GM12878 (cell line): ENCODE measurements around the gene USP47. TPM values are rescaled to one million over a fixed set of nuclear protein-coding genes. Genes with fewer than 3 reads are reported as not detected.

Experiments used
- ATAC-seq: fragments of 200-7000 bp; cut with Tn5 transposase; 3 replicates; pipeline ENCODE4 v1.9.1; 2020; ENCODE audit warnings: mild to moderate bottlenecking, moderate library complexity
- BruUV-seq: library from RNA; stranded (reverse); fragments of 400-500 nt; replicated peaks from 2 replicates; lab custom pipeline; 2021; lab: Mats Ljungman, UMichigan
- CTCF ChIA-PET: fragments of 300-600 bp; sonication (Branson Sonifier 250); formaldehyde crosslinking; extraction: SDS; loops from one replicate; lab custom pipeline; 2021; ENCODE audit warnings: inconsistent platforms; lab: Yijun Ruan, JAX
- POLR2A ChIA-PET: fragments of 350-600 bp; formaldehyde crosslinking; extraction: SDS; loops from one replicate; lab custom pipeline; 2021; ENCODE audit warnings: inconsistent platforms; lab: Charles Lee
- RAD21 ChIA-PET: fragments of 300-600 bp; sonication (Branson Sonifier 250); formaldehyde crosslinking; loops from one replicate; lab custom pipeline; 2023; ENCODE audit warnings: antibody characterized with exemption; ENCODE audit not compliant: unreplicated experiment; lab: Charles Lee
- SMC1A ChIA-PET: fragments of 300-600 bp; sonication (Branson Sonifier 250); formaldehyde crosslinking; loops from one replicate; lab custom pipeline; 2023; ENCODE audit not compliant: unreplicated experiment, uncharacterized antibody; lab: Charles Lee
- DNase-seq: peaks from one replicate; pipeline ENCODE4 v3.0.0-alpha.2; 2011; ENCODE audit warnings: low read depth, low spot score
- FAIRE-seq: peaks from 3 replicates; lab custom pipeline; 2011; peaks lifted over from hg19 to GRCh38; lab: Jason Lieb, UNC
- H2AFZ ChIP-seq: 2 replicates; pipeline ENCODE4 v1.6.0; 2011; ENCODE audit warnings: low read depth, low read length, control low read depth; ENCODE audit not compliant: control insufficient read depth
- H3K27ac ChIP-seq: 2 replicates; pipeline ENCODE4 v1.5.1; 2011; ENCODE audit warnings: control low read depth; ENCODE audit not compliant: control insufficient read depth, insufficient read depth
- H3K27me3 ChIP-seq, 2 experiments: replicated peaks in 1 of 2; 2 replicates each; pipeline versions ENCODE4 v1.6.0 to v1.6.1; 2011; ENCODE audit warnings: low read length in 1 of 2; ENCODE audit not compliant: control insufficient read depth in 2 of 2, insufficient read depth in 2 of 2
- H3K36me3 ChIP-seq, 2 experiments: 2 replicates each; pipeline ENCODE4 v1.5.1; 2011; ENCODE audit warnings: low read length in 1 of 2; ENCODE audit not compliant: control insufficient read depth in 2 of 2, insufficient read depth in 2 of 2
- H3K4me1 ChIP-seq: 2 replicates; pipeline ENCODE4 v1.6.1; 2011; ENCODE audit warnings: mild to moderate bottlenecking, low read length, moderate library complexity, mixed read lengths; ENCODE audit not compliant: control insufficient read depth, insufficient read depth
- H3K4me2 ChIP-seq: 2 replicates; pipeline ENCODE4 v1.6.0; 2011; ENCODE audit warnings: control low read depth; ENCODE audit not compliant: control insufficient read depth, insufficient read depth
- H3K4me3 ChIP-seq: fragments of 200-600 bp; sonication (generic); 2 replicates; pipeline ENCODE4 v1.5.1; 2016
- H3K79me2 ChIP-seq: 2 replicates; pipeline ENCODE4 v1.6.0; 2011; ENCODE audit warnings: low read length; ENCODE audit not compliant: control insufficient read depth, insufficient read depth
- H3K9ac ChIP-seq: 2 replicates; pipeline ENCODE4 v1.8.0; 2011; ENCODE audit warnings: low read length, control low read depth, mixed read lengths; ENCODE audit not compliant: control insufficient read depth, insufficient read depth
- H3K9me3 ChIP-seq: replicated peaks from 3 replicates; pipeline ENCODE4 v1.5.1; 2011; ENCODE audit warnings: mild to moderate bottlenecking, low read length; ENCODE audit not compliant: control insufficient read depth, insufficient read depth
- H4K20me1 ChIP-seq: 2 replicates; pipeline ENCODE4 v1.6.0; 2011; ENCODE audit not compliant: control insufficient read depth, insufficient read depth
- ATF7 ChIP-seq: fragments of 450-650 bp; IDR thresholded peaks from 2 replicates; pipeline ENCODE4 v1.6.1; 2016; ENCODE audit warnings: low read depth, mild to moderate bottlenecking
- CBFB ChIP-seq: IDR thresholded peaks from 2 replicates; pipeline ENCODE4 v1.6.1; 2016; ENCODE audit warnings: antibody characterized with exemption, low read depth
- HDGF ChIP-seq: fragments of 450-650 bp; IDR thresholded peaks from 2 replicates; pipeline ENCODE4 v1.6.1; 2016; ENCODE audit warnings: antibody characterized with exemption
- NBN ChIP-seq: fragments of 450-650 bp; IDR thresholded peaks from 2 replicates; pipeline ENCODE4 v1.6.1; 2016
- SMARCA5 ChIP-seq: fragments of 450-650 bp; IDR thresholded peaks from 2 replicates; pipeline ENCODE4 v1.6.1; 2017; ENCODE audit warnings: mild to moderate bottlenecking
- SRF ChIP-seq, 2 experiments: IDR thresholded peaks; 2 replicates each; pipeline ENCODE4 v1.6.1; 2011; ENCODE audit warnings: low read depth in 2 of 2, low read length in 2 of 2, mild to moderate bottlenecking in 1 of 2, moderate library complexity in 1 of 2
- ZNF274 ChIP-seq: IDR thresholded peaks from one replicate; pipeline ENCODE4 v1.8.0; 2011; ENCODE audit not compliant: insufficient read length, insufficient read depth
- WGBS: methylation state at CpG from one replicate; pipeline ENCODE4 v1.1.6; 2016; ENCODE audit warnings: low lambda C conversion rate; ENCODE audit not compliant: insufficient replicate concordance, insufficient coverage; ENCODE audit errors: missing lambda C conversion rate; 5-methylcytosine and 5-hydroxymethylcytosine counted together
- in situ Hi-C: fragments of 300-500 bp; cut with MboI; formaldehyde crosslinking; loops from 9 replicates; pipeline ENCODE4 v1.14.3; 2018; ENCODE audit warnings: mixed read lengths
- intact Hi-C: fragments of 100-400 bp; cut with micrococcal nuclease; formaldehyde crosslinking; loops from one replicate; pipeline ENCODE4 v1.14.2; 2022; ENCODE audit not compliant: unreplicated experiment
- polyA plus RNA-seq, 11 experiments: library from polyadenylated mRNA; depleted of rRNA in 4 of 11; unstranded in 6 of 11; stranded (reverse) in 5 of 11; fragments of >200 nt; fragmentation: Nextera tagmentation in 4 of 11; fragmentation: Illumina TruSeq in 1 of 11; extraction: Ambion mirVana in 4 of 11; extraction: Trizol in 1 of 11; gene quantifications; 1 replicate in 1 of 11; 2 replicates in 10 of 11; pipeline versions ENCODE4 v1.2.1 to v1.2.3, GENCODE V29; 2011 to 2016; ENCODE audit warnings: inconsistent platforms in 2 of 11, missing spikeins in 2 of 11, low read depth in 1 of 11
- total RNA-seq, 4 experiments: library from RNA; depleted of rRNA in 3 of 4; stranded (reverse); fragments of >200 nt in 3 of 4; fragmentation: Illumina TruSeq in 1 of 4; extraction: Trizol in 1 of 4; gene quantifications; 2 replicates each; pipeline versions ENCODE4 v1.2.1 to v1.2.3, GENCODE V29; 2013 to 2021
- TF ChIP-seq, protein P1 (sequence below): IDR thresholded peaks from 2 replicates; pipeline ENCODE4 v1.6.1; 2012; ENCODE audit warnings: low read length, inconsistent platforms
- TF ChIP-seq, protein P2 (sequence below): fragments of 450-650 bp; formaldehyde crosslinking; IDR thresholded peaks from 2 replicates; pipeline ENCODE4 v1.4.0; 2020; ENCODE audit warnings: mild to moderate bottlenecking, moderate library complexity
- TF ChIP-seq, protein P3 (sequence below): fragments of 450-650 bp; IDR thresholded peaks from 2 replicates; pipeline ENCODE4 v1.6.1; 2016; ENCODE audit warnings: mild to moderate bottlenecking
- TF ChIP-seq, protein P4 (sequence below): fragments of 450-650 bp; IDR thresholded peaks from 2 replicates; pipeline ENCODE4 v1.6.1; 2016; ENCODE audit warnings: mild to moderate bottlenecking, moderate library complexity, borderline replicate concordance

The USP47 gene
- total and polyA plus RNA-seq, 10 of the 15 experiments (the other 5 are each of a cell fraction or from before 2014, with no cell fraction given): 13.9 to 54.0 (median 31.6) TPM

DNA sequence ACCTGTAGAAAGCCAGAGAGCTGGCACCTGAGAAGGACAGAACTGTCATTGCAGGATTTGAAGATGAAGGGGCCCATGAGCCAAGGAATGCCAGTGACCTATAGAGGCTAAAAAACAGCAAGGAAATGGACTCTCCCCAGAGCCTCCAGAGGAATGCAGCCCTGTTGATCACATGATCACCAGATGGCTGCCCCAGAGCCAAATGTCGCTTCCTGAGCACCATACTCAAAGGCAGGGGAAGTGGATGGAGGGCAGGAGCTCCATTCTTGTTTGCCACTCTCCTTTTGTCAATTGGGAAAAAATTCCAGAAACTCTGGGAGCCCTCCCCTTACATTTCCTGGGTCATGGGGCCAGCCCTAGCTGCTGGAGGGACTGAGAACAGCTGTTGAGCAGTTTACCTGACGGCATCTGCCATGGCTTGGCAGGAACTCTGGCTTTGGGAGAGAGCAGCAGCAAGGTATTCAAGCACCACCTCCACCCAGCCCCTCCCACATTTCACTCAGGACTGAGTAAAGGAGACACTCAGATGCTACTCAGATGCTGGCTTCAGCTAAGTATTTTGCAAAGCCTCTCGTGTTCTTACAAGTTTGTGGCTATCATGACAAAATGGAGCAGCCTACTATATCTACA is 119.7 kb downstream of the USP47 start:
- intact Hi-C loops: no loop called here
- no peak for TF ChIP-seq SRF (IDR thresholded peaks at IDR 0.05; ENCODE audit: low read depth in 2 of 2, low read length in 2 of 2)
- TF ChIP-seq ZNF274: no peak
- TF ChIP-seq, protein P1, sequence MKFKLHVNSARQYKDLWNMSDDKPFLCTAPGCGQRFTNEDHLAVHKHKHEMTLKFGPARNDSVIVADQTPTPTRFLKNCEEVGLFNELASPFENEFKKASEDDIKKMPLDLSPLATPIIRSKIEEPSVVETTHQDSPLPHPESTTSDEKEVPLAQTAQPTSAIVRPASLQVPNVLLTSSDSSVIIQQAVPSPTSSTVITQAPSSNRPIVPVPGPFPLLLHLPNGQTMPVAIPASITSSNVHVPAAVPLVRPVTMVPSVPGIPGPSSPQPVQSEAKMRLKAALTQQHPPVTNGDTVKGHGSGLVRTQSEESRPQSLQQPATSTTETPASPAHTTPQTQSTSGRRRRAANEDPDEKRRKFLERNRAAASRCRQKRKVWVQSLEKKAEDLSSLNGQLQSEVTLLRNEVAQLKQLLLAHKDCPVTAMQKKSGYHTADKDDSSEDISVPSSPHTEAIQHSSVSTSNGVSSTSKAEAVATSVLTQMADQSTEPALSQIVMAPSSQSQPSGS: no peak
- TF ChIP-seq, protein P2, sequence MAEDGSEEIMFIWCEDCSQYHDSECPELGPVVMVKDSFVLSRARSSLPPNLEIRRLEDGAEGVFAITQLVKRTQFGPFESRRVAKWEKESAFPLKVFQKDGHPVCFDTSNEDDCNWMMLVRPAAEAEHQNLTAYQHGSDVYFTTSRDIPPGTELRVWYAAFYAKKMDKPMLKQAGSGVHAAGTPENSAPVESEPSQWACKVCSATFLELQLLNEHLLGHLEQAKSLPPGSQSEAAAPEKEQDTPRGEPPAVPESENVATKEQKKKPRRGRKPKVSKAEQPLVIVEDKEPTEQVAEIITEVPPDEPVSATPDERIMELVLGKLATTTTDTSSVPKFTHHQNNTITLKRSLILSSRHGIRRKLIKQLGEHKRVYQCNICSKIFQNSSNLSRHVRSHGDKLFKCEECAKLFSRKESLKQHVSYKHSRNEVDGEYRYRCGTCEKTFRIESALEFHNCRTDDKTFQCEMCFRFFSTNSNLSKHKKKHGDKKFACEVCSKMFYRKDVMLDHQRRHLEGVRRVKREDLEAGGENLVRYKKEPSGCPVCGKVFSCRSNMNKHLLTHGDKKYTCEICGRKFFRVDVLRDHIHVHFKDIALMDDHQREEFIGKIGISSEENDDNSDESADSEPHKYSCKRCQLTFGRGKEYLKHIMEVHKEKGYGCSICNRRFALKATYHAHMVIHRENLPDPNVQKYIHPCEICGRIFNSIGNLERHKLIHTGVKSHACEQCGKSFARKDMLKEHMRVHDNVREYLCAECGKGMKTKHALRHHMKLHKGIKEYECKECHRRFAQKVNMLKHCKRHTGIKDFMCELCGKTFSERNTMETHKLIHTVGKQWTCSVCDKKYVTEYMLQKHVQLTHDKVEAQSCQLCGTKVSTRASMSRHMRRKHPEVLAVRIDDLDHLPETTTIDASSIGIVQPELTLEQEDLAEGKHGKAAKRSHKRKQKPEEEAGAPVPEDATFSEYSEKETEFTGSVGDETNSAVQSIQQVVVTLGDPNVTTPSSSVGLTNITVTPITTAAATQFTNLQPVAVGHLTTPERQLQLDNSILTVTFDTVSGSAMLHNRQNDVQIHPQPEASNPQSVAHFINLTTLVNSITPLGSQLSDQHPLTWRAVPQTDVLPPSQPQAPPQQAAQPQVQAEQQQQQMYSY: no peak
- TF ChIP-seq SMARCA5: no peak
- no peak for TF ChIP-seq NBN
- no peak for TF ChIP-seq ATF7
- no peak for TF ChIP-seq HDGF
- TF ChIP-seq CBFB: no peak
- TF ChIP-seq, protein P3, sequence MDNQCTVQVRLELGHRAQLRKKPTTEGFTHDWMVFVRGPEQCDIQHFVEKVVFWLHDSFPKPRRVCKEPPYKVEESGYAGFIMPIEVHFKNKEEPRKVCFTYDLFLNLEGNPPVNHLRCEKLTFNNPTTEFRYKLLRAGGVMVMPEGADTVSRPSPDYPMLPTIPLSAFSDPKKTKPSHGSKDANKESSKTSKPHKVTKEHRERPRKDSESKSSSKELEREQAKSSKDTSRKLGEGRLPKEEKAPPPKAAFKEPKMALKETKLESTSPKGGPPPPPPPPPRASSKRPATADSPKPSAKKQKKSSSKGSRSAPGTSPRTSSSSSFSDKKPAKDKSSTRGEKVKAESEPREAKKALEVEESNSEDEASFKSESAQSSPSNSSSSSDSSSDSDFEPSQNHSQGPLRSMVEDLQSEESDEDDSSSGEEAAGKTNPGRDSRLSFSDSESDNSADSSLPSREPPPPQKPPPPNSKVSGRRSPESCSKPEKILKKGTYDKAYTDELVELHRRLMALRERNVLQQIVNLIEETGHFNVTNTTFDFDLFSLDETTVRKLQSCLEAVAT: no peak
- TF ChIP-seq, protein P4, sequence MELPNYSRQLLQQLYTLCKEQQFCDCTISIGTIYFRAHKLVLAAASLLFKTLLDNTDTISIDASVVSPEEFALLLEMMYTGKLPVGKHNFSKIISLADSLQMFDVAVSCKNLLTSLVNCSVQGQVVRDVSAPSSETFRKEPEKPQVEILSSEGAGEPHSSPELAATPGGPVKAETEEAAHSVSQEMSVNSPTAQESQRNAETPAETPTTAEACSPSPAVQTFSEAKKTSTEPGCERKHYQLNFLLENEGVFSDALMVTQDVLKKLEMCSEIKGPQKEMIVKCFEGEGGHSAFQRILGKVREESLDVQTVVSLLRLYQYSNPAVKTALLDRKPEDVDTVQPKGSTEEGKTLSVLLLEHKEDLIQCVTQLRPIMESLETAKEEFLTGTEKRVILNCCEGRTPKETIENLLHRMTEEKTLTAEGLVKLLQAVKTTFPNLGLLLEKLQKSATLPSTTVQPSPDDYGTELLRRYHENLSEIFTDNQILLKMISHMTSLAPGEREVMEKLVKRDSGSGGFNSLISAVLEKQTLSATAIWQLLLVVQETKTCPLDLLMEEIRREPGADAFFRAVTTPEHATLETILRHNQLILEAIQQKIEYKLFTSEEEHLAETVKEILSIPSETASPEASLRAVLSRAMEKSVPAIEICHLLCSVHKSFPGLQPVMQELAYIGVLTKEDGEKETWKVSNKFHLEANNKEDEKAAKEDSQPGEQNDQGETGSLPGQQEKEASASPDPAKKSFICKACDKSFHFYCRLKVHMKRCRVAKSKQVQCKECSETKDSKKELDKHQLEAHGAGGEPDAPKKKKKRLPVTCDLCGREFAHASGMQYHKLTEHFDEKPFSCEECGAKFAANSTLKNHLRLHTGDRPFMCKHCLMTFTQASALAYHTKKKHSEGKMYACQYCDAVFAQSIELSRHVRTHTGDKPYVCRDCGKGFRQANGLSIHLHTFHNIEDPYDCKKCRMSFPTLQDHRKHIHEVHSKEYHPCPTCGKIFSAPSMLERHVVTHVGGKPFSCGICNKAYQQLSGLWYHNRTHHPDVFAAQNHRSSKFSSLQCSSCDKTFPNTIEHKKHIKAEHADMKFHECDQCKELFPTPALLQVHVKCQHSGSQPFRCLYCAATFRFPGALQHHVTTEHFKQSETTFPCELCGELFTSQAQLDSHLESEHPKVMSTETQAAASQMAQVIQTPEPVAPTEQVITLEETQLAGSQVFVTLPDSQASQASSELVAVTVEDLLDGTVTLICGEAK: no peak

More for the DNA sequence above, 119.7 kb downstream of the USP47 start:
- ChIA-PET CTCF (interaction anchor here (3.8 kb wide), 1 partner anchor 15 kb away, joined by 8 read pairs; no protein-coding TSS in a partner anchor), POLR2A (no interaction called here), SMC1A (no interaction called here), RAD21 (no interaction called here)
- H3K4me3 ChIP-seq: no peak overlapping the region
- in situ Hi-C loops: no loop called here
- TSS peak; percentile 19 for BruUV-seq
- no peak for ATAC-seq
- no peak overlapping the region for H3K9ac ChIP-seq
- no peaks in the 10 kb centered on the region for H4K20me1 ChIP-seq
- H2AFZ ChIP-seq: no peak overlapping the region
- peaks cover 9% of the 10 kb centered on the region for H3K4me1 ChIP-seq
- H3K79me2 ChIP-seq: no peaks in the 10 kb centered on the region
- no peak overlapping the region for H3K27ac ChIP-seq
- DNase-seq: no peak
- H3K9me3 ChIP-seq: no peaks in the 10 kb centered on the region
- 66% methylated on average over 3 of the region's 3 CpGs for WGBS
- H3K27me3 ChIP-seq: no peaks in the 10 kb centered on the region; a peak in 1 of 4 replicates
- H3K36me3 ChIP-seq: peaks cover 0 to 2% of the 10 kb centered on the region in 2 experiments; a peak in 3 of 4 replicates
- H3K4me2 ChIP-seq: no peak overlapping the region
- FAIRE-seq: no peak
